Measurements from ENCODE around the gene NOX1.

NOX1 gene

DNA sequence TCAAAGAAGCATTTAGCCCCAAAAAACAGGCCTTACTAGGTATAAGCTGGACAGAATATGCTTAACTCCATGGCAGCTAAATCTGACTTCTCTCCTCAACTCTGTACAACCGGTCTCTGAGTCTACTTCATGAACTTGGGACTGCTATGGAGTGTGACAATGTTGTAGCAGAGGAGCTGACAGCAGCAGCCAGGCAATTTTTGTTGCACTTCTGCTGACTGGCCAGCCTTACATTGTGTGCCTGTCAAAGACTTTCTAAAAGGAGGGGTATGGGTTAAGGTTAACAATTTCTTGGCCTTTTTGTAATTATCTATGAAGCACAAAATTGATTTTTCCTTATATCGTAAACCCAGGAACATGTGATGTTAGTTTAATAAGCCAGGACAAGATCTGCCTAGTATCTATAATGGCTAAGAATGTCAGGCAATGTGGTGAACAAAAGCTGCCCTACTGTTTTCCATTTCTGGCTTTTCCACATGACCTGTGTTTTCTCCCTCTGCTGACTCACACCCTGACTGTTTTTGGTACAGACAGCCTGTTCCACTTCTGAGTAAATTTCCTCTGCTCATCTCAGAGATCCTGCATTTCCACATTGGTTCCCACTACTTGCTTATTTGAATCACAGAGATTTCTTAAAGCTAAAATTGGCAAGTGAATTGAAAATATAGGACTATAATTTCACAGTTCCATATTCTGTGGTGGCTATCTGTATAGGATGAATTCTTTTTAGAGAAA is 9.3 kb downstream of the NOX1 start:
- Histone ChIP-seq H2AFZ (ENCODE audit: insufficient read depth, low read length, poor library complexity) (no peak overlapping the region), H3K18ac (ENCODE audit: low read length) (no peak overlapping the region), H3K79me1 (ENCODE audit: low read length) (no peaks in the 10 kb centered on the region), H2BK12ac (ENCODE audit: low read length) (peak overlapping the region; percentile 64), H3K4ac (ENCODE audit: low read depth, low read length) (no peak overlapping the region), H3K9ac (ENCODE audit: low read length) (no peak overlapping the region), H3K14ac (ENCODE audit: low read length) (peak overlapping the region; percentile 12), H3K9me3 (ENCODE audit: insufficient read depth, low read depth, low read length) (no peaks in the 10 kb centered on the region), H3K4me2 (ENCODE audit: low read length) (no peak overlapping the region), H2BK120ac (ENCODE audit: insufficient read depth, low read length, poor library complexity) (no peak overlapping the region), H3K23ac (ENCODE audit: low read length) (no peak overlapping the region), H4K91ac (ENCODE audit: low read depth, low read length) (no peak overlapping the region), H3K27ac (ENCODE audit: low read depth, low read length) (peak overlapping the region; percentile 48), H3K36me3 (ENCODE audit: control insufficient read depth in 1 of 2, insufficient read depth in 2 of 2, low read length in 2 of 2) (no peaks in the 10 kb centered on the region), H4K12ac (ENCODE audit: low read depth, low read length) (peak overlapping the region; percentile 30), H4K8ac (ENCODE audit: low read depth, low read length) (no peak overlapping the region), H3K4me1 (ENCODE audit: control insufficient read depth in 1 of 2, insufficient read depth in 2 of 2, low read length in 2 of 2) (no peaks in the 10 kb centered on the region), H3K79me2 (ENCODE audit: control insufficient read depth, insufficient read depth, low read length, poor library complexity) (no peaks in the 10 kb centered on the region), H2BK5ac (ENCODE audit: low read depth, low read length, poor library complexity) (no peak overlapping the region), H3K27me3 (ENCODE audit: insufficient read depth, low read length) (no peaks in the 10 kb centered on the region), H2AK5ac (ENCODE audit: low read length) (no peak overlapping the region), H3K4me3 (ENCODE audit: low read depth, low read length) (no peak overlapping the region)
- no CpG with 5 or more reads among the region's 2 CpGs for WGBS (ENCODE audit: extremely low coverage, insufficient coverage, insufficient read length)
- no peak for DNase-seq

DNA sequence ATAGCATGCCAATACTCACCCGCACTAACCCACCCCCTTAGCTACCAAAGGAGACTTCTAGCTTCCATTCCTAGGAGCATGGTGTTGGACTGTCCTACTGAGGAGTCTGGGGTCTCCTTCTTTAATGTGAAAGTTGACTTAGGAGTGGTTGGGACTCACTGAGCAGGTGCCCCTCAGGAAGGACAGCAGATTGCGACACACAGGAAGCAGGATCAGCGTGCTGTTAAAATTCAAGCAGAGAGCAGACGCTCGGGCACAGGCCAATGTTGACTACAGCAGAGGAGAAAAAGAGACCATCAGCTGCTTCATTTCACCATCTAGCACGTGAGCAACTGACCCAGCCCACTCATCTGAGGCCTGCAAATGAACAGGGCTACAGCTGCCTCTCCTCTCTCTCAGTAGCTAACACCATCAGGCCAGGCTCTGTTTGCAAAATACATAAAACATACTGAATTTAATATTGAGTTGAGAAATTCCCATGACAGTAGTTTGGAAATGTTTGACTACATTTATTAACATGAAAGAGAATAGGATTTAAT is 10.8 kb downstream of the NOX1 start:
- Histone ChIP-seq H2BK120ac (ENCODE audit: insufficient read depth, low read length, poor library complexity) (no peak overlapping the region), H3K79me1 (ENCODE audit: low read length) (no peaks in the 10 kb centered on the region), H2BK5ac (ENCODE audit: low read depth, low read length, poor library complexity) (no peak overlapping the region), H2AK5ac (ENCODE audit: low read length) (no peak overlapping the region), H3K27me3 (ENCODE audit: insufficient read depth, low read length) (no peaks in the 10 kb centered on the region), H3K18ac (ENCODE audit: low read length) (no peak overlapping the region), H2BK12ac (ENCODE audit: low read length) (no peak overlapping the region), H3K27ac (ENCODE audit: low read depth, low read length) (no peak overlapping the region), H3K4me2 (ENCODE audit: low read length) (no peak overlapping the region), H3K4me1 (ENCODE audit: control insufficient read depth in 1 of 2, insufficient read depth in 2 of 2, low read length in 2 of 2) (no peaks in the 10 kb centered on the region), H4K8ac (ENCODE audit: low read depth, low read length) (no peak overlapping the region), H3K9me3 (ENCODE audit: insufficient read depth, low read depth, low read length) (no peaks in the 10 kb centered on the region), H2AFZ (ENCODE audit: insufficient read depth, low read length, poor library complexity) (no peak overlapping the region), H3K23ac (ENCODE audit: low read length) (no peak overlapping the region), H3K4me3 (ENCODE audit: low read depth, low read length) (no peak overlapping the region), H3K14ac (ENCODE audit: low read length) (no peak overlapping the region), H3K4ac (ENCODE audit: low read depth, low read length) (no peak overlapping the region), H4K12ac (ENCODE audit: low read depth, low read length) (no peak overlapping the region), H3K79me2 (ENCODE audit: control insufficient read depth, insufficient read depth, low read length, poor library complexity) (no peaks in the 10 kb centered on the region), H4K91ac (ENCODE audit: low read depth, low read length) (no peak overlapping the region), H3K36me3 (ENCODE audit: control insufficient read depth in 1 of 2, insufficient read depth in 2 of 2, low read length in 2 of 2) (no peaks in the 10 kb centered on the region), H3K9ac (ENCODE audit: low read length) (no peak overlapping the region)
- WGBS (ENCODE audit: extremely low coverage, insufficient coverage, insufficient read length), result no CpG with 5 or more reads among the region's 6 CpGs
- DNase-seq, result no peak

DNA sequence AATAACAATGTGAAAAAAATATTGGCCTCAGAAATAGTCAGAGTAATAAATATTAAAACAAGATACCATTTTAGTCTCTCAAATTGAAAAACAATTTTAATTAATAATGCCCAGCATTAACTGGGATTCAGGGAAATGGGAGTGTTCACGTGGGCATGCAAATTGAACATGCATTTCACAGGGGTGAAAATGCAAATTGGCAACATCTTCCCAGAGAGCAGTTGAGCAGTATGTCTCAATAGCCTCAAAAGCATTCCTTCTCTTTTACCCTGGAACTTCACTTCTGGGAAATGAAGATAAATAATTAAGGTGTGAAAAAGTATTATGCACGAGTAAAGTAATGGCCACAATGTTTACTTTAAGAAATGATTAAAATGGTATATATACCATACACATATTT is 21.3 kb downstream of the NOX1 start:
- Histone ChIP-seq H4K12ac (ENCODE audit: low read depth, low read length) (no peak overlapping the region), H3K23ac (ENCODE audit: low read length) (no peak overlapping the region), H2AFZ (ENCODE audit: insufficient read depth, low read length, poor library complexity) (no peak overlapping the region), H3K4me1 (ENCODE audit: control insufficient read depth in 1 of 2, insufficient read depth in 2 of 2, low read length in 2 of 2) (no peaks in the 10 kb centered on the region), H3K4me3 (ENCODE audit: low read depth, low read length) (no peak overlapping the region), H3K4me2 (ENCODE audit: low read length) (no peak overlapping the region), H2BK12ac (ENCODE audit: low read length) (no peak overlapping the region), H4K8ac (ENCODE audit: low read depth, low read length) (no peak overlapping the region), H3K79me1 (ENCODE audit: low read length) (no peaks in the 10 kb centered on the region), H3K9ac (ENCODE audit: low read length) (no peak overlapping the region), H3K36me3 (ENCODE audit: control insufficient read depth in 1 of 2, insufficient read depth in 2 of 2, low read length in 2 of 2) (no peaks in the 10 kb centered on the region), H3K27ac (ENCODE audit: low read depth, low read length) (no peak overlapping the region), H3K9me3 (ENCODE audit: insufficient read depth, low read depth, low read length) (no peaks in the 10 kb centered on the region), H3K27me3 (ENCODE audit: insufficient read depth, low read length) (no peaks in the 10 kb centered on the region), H3K18ac (ENCODE audit: low read length) (no peak overlapping the region), H4K91ac (ENCODE audit: low read depth, low read length) (no peak overlapping the region), H2AK5ac (ENCODE audit: low read length) (no peak overlapping the region), H3K4ac (ENCODE audit: low read depth, low read length) (no peak overlapping the region), H2BK5ac (ENCODE audit: low read depth, low read length, poor library complexity) (no peak overlapping the region), H3K14ac (ENCODE audit: low read length) (no peak overlapping the region), H2BK120ac (ENCODE audit: insufficient read depth, low read length, poor library complexity) (no peak overlapping the region), H3K79me2 (ENCODE audit: control insufficient read depth, insufficient read depth, low read length, poor library complexity) (no peaks in the 10 kb centered on the region)
- WGBS (ENCODE audit: extremely low coverage, insufficient coverage, insufficient read length), result no CpG with 5 or more reads among the region's 2 CpGs
- DNase-seq, result no peak

DNA sequence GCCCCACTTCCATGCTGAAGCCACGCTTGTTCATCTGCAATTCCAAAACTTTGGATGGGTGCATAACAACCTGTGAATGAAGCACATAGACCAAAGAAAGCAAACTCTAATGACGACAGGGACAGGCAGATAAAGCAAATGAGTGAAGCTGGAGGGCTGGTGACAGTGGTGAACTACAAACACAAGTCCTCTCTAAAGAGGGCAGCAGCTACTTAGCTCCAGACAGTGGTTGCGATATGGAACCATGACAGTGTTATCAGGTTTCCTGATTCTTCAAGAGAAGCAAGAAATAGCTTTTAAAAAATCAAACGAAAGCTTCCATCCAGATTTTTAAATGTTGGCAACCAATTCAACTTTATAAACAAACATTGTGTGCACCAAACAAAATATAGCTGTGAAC is 23.8 kb downstream of the NOX1 start:
- WGBS (ENCODE audit: extremely low coverage, insufficient coverage, insufficient read length), result no CpG with 5 or more reads among the region's 4 CpGs
- H3K36me3 ChIP-seq (ENCODE audit: control insufficient read depth in 1 of 2, insufficient read depth in 2 of 2, low read length in 2 of 2), result no peaks in the 10 kb centered on the region
- no peak overlapping the region for H2BK120ac ChIP-seq (ENCODE audit: insufficient read depth, low read length, poor library complexity)
- no peak for DNase-seq
- H3K79me2 ChIP-seq (ENCODE audit: control insufficient read depth, insufficient read depth, low read length, poor library complexity), result no peaks in the 10 kb centered on the region
- no peak overlapping the region for H2AK5ac ChIP-seq (ENCODE audit: low read length)
- H3K18ac ChIP-seq (ENCODE audit: low read length), result no peak overlapping the region
- no peak overlapping the region for H3K14ac ChIP-seq (ENCODE audit: low read length)
- no peak overlapping the region for H3K4ac ChIP-seq (ENCODE audit: low read depth, low read length)
- no peak overlapping the region for H2BK12ac ChIP-seq (ENCODE audit: low read length)
- no peak overlapping the region for H4K8ac ChIP-seq (ENCODE audit: low read depth, low read length)
- H3K27me3 ChIP-seq (ENCODE audit: insufficient read depth, low read length), result no peaks in the 10 kb centered on the region
- no peak overlapping the region for H4K91ac ChIP-seq (ENCODE audit: low read depth, low read length)
- no peak overlapping the region for H3K27ac ChIP-seq (ENCODE audit: low read depth, low read length)
- no peak overlapping the region for H2BK5ac ChIP-seq (ENCODE audit: low read depth, low read length, poor library complexity)
- H2AFZ ChIP-seq (ENCODE audit: insufficient read depth, low read length, poor library complexity), result no peak overlapping the region
- H3K4me1 ChIP-seq (ENCODE audit: control insufficient read depth in 1 of 2, insufficient read depth in 2 of 2, low read length in 2 of 2), result no peaks in the 10 kb centered on the region
- H4K12ac ChIP-seq (ENCODE audit: low read depth, low read length), result no peak overlapping the region
- H3K4me3 ChIP-seq (ENCODE audit: low read depth, low read length), result no peak overlapping the region
- no peaks in the 10 kb centered on the region for H3K9me3 ChIP-seq (ENCODE audit: insufficient read depth, low read depth, low read length)
- no peak overlapping the region for H3K4me2 ChIP-seq (ENCODE audit: low read length)
- no peaks in the 10 kb centered on the region for H3K79me1 ChIP-seq (ENCODE audit: low read length)
- H3K9ac ChIP-seq (ENCODE audit: low read length), result no peak overlapping the region
- H3K23ac ChIP-seq (ENCODE audit: low read length), result no peak overlapping the region

Measured in trophoblast cell (in vitro differentiated cells and primary cell).